Stimulated activated CD4-positive, alpha-beta T cell treated with anti-CD3 and anti-CD28 coated beads, TNF-alpha, amount 100 ng/mL, for 48 hours (primary cell): Measurements from ENCODE around the gene ELAVL2.

Experiments used
- DNase-seq, 3 donors: peaks; one replicate each; pipeline ENCODE4 v3.0.0-alpha.2; 2020; ENCODE audit warnings: low read depth in 3 of 3

The ELAVL2 gene

GRCh38 chr9:23769307-23769935, 56.6 kb downstream of the ELAVL2 start:
- no peak for DNase-seq

- DNase-seq, result no peak
Measured at GRCh38 chr9:23768861-23769260, 57.2 kb downstream of the ELAVL2 start.

DNA sequence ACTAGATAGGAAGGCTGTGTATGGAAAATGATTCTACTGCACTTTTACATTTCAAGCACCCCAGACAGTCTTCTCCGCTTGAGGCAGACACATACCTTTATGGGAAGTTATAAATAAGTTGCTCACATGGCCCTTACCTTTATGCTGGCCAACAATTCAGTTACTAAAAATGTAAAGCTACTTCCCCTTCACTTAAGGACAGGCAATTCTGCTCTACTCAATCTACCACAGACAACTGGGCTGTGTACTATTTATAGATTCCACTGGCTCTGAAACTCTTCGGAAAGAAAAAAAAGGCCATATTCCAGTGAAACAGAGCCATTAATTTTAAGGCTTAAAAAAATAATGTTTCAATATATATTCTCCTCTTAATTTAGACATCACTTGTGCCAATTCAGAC, 59.4 kb downstream of the ELAVL2 start:
- DNase-seq, result no peak

- DNase-seq, result no peak
Measured at GRCh38 chr9:23765561-23765960, 60.5 kb downstream of the ELAVL2 start.

DNA sequence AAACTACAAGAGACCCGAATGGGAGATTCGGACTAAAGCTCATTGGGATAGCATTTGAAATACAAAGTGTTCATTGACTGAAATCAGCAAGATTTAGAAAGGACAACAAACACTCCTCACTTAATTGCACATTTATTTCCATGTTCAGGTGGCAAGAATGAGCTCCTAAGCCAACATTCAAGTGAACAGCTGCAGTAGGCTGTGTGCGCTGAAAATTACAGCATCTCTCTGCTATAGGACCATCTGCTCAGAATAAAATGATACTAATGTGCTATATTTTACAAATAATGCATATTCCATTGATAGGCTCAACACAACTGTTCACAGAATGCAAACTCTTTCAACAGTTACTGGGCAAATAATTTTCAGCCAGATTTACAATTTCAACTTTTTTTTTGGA, 61.8 kb downstream of the ELAVL2 start:
- DNase-seq, result no peak

GRCh38 chr9:23754551-23754950, 71.5 kb downstream of the ELAVL2 start:
- no peak for DNase-seq

DNA sequence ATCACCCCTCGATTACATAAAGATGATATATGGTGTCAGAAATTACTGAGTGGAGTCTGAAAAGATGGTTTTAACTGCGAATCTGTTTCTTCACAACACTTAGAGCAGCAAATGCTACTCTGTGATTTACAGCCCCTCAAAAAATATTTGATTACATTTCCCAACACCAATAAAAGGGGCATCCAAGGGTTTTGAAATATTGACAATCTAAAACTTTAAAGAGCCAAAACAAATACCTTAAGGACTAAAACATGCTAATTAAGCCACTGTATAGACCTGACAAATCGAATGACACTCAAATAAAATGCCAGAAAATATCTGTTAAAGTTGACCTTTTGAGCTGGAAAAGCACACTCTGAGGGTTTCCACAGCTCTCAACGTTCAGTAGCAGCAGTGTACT, 73.2 kb downstream of the ELAVL2 start:
- DNase-seq, result no peak

DNA sequence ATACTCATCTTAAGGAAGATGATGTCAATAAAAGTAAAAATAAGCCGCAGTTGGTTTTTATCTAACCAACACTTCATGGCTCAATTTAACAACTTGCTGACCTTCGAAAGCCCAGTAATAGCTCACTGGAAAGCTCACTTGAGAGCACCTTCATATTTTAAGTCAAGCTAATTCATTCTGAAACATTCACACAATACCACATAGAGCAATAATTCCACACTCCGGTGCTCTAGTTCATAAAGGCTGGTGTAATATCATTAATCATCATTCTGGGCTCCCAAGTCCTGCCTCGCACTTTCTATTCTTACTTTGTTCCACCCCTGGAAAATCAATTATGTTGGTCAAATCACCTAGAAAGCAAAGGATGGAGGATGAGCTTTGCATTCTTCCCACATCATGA, 74.4 kb downstream of the ELAVL2 start:
- DNase-seq, result no peak

- no peak for DNase-seq
Measured at GRCh38 chr9:23750808-23751207, 75.2 kb downstream of the ELAVL2 start.

DNA sequence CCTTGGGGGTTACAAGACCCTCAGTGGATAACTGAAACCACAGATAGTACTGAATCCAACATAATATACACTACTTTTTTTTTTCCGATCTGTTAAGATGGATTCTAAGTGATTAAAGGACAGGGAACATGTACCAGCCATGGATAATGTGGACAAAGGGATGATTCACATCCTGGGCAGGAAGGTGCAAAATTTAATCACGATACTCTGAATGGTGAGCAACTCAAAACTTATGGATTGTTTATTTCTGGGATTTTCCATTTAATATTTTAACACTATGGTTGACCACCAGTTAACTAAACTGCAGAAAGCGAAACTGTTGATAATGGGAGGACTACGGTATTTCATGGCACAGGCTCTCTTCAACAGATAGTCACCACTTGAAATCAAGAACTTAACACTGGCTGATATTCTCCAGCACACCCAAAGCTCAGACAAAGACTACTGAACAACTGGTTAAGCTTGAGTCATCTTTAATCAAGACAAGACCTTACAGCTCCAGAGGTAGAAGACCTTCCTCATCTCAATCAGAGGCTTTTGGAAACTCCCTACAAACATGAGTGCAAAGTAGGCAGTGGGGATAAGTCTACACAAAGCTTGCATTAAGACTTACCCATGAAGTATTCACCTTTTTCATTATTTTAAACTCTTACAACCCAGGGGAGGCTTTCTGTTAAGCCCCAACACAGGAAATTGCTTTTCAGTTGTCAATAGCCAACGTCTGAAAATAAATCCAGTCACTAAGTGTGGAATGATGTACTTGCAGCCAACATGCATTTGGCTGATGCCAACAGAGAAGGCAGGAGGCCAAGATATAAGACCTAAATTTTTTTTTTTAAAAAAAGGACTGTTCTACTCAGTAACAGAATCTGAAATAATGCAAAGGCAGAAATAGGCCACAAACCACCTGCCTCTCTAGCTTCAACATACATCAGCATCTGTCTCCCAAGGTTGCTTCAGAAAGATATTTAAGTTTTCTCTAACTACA, 78.7 kb downstream of the ELAVL2 start:
- DNase-seq, result no peak

- no peak for DNase-seq
Measured at GRCh38 chr9:23746317-23746716, 79.7 kb downstream of the ELAVL2 start.

- DNase-seq, result no peak
Measured at GRCh38 chr9:23743036-23743435, 83.0 kb downstream of the ELAVL2 start.

DNA sequence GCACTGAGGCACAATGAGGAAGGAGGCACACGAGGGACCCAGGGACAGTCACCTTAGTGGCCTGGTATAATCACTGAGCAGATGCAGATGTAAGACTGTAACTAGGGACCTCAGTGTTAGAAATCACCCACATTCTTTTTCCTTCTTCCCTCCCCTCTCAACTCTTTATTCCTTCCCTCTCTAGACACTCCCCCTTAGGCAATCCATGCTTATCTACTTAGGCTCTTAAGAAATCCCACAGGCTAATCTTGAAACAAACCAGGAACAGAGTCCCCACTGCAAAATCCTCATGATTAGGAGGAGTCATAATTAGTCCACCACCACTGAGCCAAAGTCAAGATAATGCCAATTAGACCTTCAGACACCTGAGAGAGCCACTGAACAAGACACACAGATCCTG, 84.7 kb downstream of the ELAVL2 start:
- no peak for DNase-seq

- DNase-seq, result no peak
Measured at GRCh38 chr9:23740531-23740930, 85.5 kb downstream of the ELAVL2 start.

- DNase-seq, result no peak
Measured at GRCh38 chr9:23739753-23740152, 86.3 kb downstream of the ELAVL2 start.

GRCh38 chr9:23736293-23736692, 89.7 kb downstream of the ELAVL2 start:
- DNase-seq, result no peak

- no peak for DNase-seq
Measured at GRCh38 chr9:23733495-23734078, 92.5 kb downstream of the ELAVL2 start.

- no peak for DNase-seq
Measured at GRCh38 chr9:23731353-23731752, 94.7 kb downstream of the ELAVL2 start.

GRCh38 chr9:23730364-23730763, 95.7 kb downstream of the ELAVL2 start:
- DNase-seq, result no peak

DNA sequence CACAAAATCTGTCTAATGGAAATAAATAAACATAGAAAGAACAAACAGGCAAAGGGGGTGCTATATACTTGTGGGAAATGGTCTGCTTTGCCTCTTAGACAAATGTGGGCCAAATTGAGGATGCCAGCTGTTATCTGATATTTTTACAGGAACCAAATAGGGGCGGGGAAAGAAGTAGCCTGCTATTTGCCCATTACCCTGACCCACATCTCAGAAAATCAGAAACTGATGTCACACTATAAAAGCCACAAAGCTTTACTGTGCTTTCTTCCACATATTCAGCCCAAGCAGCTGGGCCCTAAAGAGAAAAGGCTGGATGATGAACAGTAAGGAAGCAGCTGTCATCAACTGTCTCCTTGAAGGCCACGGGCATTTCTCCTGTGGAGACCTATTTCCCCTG, 97.3 kb downstream of the ELAVL2 start:
- DNase-seq, result no peak

DNA sequence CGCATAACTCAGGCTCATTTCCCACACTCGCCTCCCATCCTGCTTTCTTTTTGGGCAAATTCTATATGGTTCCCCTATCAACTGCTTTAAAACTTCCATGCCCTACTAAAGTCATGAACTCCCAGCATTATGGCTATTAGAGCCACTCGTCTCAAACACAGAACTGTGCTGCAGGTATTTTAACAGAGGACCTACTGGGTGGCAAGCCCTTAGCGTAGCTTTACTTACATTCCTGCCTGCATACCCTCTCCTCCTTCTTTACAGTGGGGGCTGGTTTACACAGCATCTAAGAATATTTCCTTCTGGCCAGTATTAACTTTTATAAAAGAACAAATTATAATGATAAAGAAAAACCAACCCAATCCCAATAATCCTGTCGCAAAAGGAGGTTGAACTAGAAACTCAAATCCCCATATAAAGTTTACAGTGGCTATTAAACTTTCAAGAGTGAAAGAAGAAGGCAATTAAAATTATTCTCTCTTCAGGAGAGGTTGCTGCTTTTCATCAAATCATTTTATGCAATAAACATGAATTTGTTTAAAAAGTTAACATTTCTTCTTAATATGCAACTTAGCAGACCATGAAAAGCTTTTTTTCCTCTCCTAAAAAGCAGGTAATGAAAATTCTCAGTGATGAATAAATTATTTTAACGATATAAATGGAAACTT, 100.6 kb downstream of the ELAVL2 start:
- DNase-seq, result no peak

- DNase-seq, result no peak
Measured at GRCh38 chr9:23723672-23724071, 102.4 kb downstream of the ELAVL2 start.
